Measurements from ENCODE around the gene MMAA.
"Not testable (repeated sequence)": the region's sequence is repeated elsewhere in the genome, so short reads cannot be mapped to it uniquely, and the experiment has no call there.

The MMAA gene

GRCh38 chr4:145618932-145619638 is at the start of gene MMAA:
MMAA (plus strand) TSS chr4:145619385; CDS start chr4:145639140, 19,755 bp downstream.
- DNase-seq = peak; percentile 97

GRCh38 chr4:145574546-145574945 is 44.6 kb upstream of the MMAA start:
- not testable (repeated sequence) for DNase-seq

DNA sequence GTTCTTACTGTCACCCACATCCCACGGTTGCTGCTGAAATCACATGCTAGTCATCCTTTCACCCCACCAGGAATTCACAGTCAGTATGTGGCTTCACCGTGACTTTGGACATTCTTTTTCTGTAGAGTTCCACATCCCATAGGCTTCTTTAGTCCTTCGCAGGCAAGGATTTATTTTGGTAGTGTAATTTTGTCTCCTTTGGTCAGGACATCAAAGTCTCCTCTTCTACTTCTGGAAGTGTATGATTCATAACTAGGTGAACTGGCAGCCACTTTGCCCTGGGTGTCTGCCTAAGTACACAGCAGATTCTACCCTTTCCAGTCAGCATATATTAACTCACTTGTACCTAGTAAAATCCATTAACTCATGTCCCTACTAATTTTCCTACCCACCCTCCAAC is 38.3 kb upstream of the MMAA start:
- no peak for DNase-seq

GRCh38 chr4:145583191-145584055 is 35.8 kb upstream of the MMAA start:
- no peak for DNase-seq

DNA sequence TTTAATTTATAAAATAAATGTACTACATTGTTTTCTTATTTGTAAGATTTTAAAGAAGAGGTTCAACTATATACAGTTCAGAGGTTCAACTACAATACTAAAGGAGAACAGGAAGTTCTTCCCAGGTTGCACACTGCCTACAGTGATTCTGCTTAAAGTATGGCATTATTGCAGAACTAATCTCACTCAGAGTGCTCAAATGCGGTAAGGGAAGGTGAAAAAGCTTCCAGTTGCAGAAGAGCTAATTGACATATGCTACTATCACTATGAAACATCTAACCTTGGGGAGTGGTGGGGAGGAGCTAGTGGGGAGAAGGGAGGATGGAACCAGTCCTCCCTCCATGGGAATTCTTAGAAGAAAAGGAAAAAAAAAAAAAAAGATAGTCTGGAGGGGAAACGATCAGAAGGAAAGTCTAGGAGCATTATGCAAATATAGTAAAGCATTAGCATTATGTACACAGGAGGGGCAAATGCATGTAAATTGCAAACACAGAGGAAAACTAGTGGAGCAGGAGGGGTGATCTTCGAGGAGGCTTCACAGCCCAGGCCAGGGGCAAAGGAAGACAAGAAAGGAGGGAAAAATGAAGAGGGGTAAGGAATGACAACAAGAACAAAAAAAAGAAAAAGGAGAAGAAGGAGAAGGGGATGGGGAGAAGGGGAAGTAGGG is 32.0 kb upstream of the MMAA start:
- no peak for DNase-seq

DNA sequence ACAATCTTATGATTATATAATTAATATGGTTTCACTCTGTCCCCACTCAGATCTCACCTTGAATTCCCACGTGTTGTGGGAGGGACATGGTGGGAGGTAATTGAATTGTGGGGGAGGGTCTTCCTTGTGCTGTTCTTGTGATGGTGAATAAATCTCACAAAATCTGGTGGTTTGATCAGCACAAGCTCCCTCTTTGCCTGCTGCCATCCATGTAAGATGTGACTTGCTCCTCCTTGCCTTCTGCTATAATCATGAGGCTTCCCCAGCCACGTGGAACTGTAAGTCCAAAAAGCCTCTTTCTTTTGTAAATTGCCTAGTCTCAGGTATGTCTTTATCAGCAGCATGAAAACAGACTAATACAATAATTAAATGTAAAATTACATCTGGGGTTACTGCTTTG is 29.8 kb upstream of the MMAA start:
- not testable (repeated sequence) for DNase-seq

DNA sequence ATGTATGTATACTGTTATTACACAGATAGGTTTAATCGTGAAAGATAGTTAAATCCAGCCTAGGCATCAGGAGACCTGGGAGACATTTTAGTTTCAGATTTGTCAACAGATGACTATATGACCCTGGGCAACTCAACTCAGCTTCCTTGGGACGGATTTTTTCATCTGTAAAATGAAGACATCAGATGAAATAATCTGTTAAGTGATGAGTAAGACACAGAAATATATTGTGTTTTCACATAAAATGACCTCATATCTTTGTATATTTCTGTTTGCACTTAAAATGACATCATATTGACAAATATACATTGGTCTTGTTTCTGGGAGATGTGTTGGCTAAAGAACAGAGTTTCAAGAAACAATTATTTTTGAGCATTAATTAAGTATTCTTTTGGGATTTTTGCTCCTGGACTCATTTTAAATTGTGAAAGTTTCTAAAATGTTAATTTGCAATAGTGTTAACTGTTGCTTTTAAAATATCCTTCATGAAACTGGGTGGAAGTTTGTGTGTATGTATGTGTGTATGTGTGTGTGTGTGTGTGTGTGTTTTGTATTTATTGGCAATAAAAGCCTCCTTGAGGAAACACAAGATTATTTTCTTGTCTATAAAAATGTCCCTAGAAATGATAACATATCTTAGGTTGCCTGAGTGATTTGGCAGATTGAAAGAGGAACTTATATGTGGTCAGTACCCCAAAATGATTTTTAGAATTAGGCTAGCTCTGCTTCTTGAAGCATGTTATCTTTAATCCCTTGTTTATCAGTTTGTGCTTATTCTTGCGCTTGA is 29.1 kb upstream of the MMAA start:
- no peak for DNase-seq

DNA sequence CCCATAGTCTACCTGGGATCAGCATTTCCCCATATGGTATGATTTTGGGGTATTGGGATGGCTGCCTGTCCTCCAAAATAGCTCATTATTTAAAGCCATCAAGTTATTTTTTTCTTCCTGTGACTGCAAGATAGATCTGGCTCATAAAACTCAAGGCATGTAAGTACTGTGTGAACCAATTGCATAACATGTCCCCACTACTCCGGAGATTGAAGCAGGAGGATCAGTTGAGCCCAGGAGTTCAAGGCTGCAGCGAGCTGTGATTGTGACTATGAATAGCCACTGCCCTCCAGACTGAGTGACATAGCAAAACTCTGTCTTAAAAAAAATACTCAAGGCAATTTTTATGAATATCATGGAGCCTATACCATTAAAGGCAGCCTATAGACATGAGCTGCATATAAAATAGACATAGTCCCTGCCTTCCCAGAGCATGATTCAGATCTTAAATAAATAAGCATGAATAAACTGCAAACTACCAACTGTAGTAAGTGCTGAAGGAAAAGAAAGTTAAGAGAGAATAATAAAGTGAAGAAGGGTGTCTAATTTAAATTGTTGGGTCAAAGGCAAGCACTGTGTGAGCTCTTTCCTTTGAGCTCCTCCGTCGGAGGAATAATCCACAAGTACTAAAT is 16.9 kb upstream of the MMAA start:
- DNase-seq = no peak

DNA sequence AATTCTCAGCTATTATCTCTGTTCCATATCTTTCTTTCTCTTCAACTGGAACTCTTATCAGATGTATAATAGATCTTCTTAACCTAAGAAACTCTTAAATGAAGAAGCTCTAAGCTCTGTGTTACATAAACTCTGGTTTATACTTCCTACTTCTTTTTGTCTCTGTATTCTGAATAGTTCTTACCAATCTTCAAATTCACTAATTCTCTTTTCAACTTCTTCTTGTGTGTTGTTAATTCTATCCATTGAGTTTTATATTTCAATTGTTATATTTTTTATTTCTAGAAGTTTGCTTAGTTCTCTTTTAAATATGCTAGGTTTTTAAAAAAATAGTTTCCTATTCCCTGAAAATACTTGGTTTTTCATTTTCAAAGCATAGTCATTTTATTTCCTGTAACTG is 13.2 kb upstream of the MMAA start:
- no peak for DNase-seq

GRCh38 chr4:145609481-145610427 is 9.4 kb upstream of the MMAA start:
- peak; percentile 58 for DNase-seq

GRCh38 chr4:145613566-145614232 is 5.5 kb upstream of the MMAA start:
- no peak for DNase-seq

GRCh38 chr4:145614233-145614610 is 5.0 kb upstream of the MMAA start:
- DNase-seq = no peak

DNA sequence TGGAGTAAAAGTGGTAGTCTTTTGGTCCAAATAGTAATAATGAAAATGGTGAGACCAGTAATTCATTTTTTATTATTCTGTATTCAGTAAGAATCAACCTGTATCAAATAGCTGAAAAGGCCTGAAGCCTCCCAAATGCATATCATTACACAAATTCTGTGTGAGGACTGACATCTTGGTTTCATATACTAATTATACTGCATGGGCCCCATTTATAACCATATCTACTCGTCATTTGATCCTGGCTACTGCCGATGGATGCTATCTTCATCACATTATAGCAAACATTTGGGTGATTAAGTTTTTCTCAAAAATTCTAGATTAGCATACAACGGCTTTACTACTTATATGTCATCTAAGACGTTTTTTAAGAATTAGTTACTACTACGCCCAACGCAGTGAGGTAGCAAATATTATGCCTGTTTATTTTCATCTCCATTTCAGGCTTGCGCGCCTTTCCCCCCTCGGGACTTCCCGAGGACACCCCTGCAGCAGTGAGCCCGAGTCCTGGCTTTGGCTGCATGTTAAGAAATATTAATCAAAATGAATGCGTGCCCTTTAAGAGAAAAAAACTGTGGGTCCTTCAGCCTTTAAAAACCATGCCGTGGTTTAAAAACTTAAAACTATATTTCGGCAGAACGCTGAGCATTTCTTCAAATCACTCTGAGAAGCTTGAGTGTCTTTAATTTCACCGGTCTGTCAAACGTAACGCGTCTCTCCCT is 814 bp upstream of the MMAA start:
- no peak for DNase-seq

- no peak for DNase-seq
These were observed 433 bp downstream of the MMAA start for GRCh38 chr4:145619639-145619996.

- not testable (repeated sequence) for DNase-seq
These were observed 2.9 kb downstream of the MMAA start for GRCh38 chr4:145622067-145622466.

- no peak for DNase-seq
These were observed 4.6 kb downstream of the MMAA start for GRCh38 chr4:145623831-145624230.

DNA sequence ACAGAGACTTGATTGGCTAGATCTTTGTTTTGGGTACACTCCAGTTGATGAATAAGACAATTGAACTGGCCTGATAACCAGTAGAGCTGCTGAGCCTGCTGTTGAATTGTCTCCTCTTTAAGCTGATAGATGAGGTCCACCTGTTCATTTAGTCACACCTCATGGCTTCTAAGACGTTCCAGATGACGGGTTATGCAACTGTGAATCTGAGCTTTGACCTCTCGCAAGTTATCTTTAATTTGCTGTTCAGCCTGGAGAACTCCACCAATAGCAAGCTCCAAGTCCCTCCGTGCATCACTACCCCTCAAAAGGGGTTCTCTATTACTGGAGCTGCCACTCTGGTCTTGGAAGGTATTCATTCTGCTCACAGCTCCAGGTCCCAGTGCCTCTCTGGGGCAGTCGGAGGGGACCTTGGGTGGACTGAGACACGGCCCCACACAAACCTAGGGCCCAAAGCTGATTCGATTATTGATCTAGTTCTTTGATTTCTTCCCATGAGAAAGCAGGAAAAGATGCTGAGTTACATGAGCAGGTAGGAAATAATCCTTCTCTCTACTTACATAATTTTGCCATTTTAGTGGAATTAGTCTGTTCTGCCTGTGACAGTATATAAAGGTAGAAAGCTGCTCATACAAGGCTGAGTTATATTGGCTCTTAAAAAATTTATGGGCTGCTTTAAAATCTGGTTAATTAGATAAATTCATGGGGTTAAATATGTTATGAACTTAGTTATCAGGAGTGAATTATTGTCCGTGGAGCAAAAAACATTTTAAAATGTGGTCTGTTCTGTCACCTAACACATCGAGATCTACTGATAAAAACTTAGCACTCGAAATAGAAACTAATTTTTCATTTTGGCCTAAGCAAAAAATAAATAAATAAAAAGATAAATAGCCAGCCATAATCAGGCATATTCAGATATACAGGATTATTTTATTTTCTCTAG is 6.8 kb downstream of the MMAA start:
- no peak for DNase-seq

GRCh38 chr4:145626623-145626982 is 7.4 kb downstream of the MMAA start:
- DNase-seq = no peak

GRCh38 chr4:145635117-145635516 is 15.9 kb downstream of the MMAA start:
- no peak for DNase-seq

All from activated CD4-positive, CD25-positive, alpha-beta regulatory T cell treated with anti-CD3 and anti-CD28 coated beads, Interleukin-2, amount 50 U/mL, for 72 hours (primary cell).